ENCODE results near the gene CUL2. TPM values are rescaled to one million over a fixed set of nuclear protein-coding genes. Genes with fewer than 3 reads are reported as not detected.

Gene CUL2
- total and polyA plus RNA-seq, 3 donors from 2014 or later, result 37.6 to 47.0 (median 43.8) TPM

- Histone ChIP-seq H3K4me1 (no peaks in the 10 kb centered on the region), H3K27me3 (no peaks in the 10 kb centered on the region), H3K9me3 (no peaks in the 10 kb centered on the region), H3K36me3 (ENCODE audit: low read depth, missing control alignments) (no peaks in the 10 kb centered on the region), H3K4me3 (no peak overlapping the region), H3K27ac (no peak overlapping the region)
- intact Hi-C loops (cut with DNase I; ENCODE audit: low total_unique reads), result no loop called here
- TF ChIP-seq CTCF (IDR thresholded peaks at IDR 0.05) (no peak), POLR2A (IDR thresholded peaks at IDR 0.05) (no peak)
- WGBS, 2 donors, result 70 to 87% methylated on average over 3 of the region's 3 CpGs
- no peak for DNase-seq
Measured at GRCh38 chr10:35004651-35005050, 85.5 kb downstream of the CUL2 start.

- no peaks in the 10 kb centered on the region for H3K36me3 ChIP-seq (ENCODE audit: low read depth, missing control alignments)
- no peak overlapping the region for H3K4me3 ChIP-seq
- H3K4me1 ChIP-seq, result no peaks in the 10 kb centered on the region
- intact Hi-C loops (cut with DNase I; ENCODE audit: low total_unique reads), result no loop called here
- no peak for TF ChIP-seq CTCF (IDR thresholded peaks at IDR 0.05)
- TF ChIP-seq POLR2A (IDR thresholded peaks at IDR 0.05), result no peak
- DNase-seq, result no peak
- no peak overlapping the region for H3K27ac ChIP-seq
- WGBS, 2 donors, result 70 to 81% methylated on average over 4 of the region's 4 CpGs
- no peaks in the 10 kb centered on the region for H3K9me3 ChIP-seq
- no peaks in the 10 kb centered on the region for H3K27me3 ChIP-seq
Measured at GRCh38 chr10:35003906-35004305, 86.2 kb downstream of the CUL2 start.

- no peaks in the 10 kb centered on the region for H3K27me3 ChIP-seq
- H3K9me3 ChIP-seq, result no peaks in the 10 kb centered on the region
- no peak overlapping the region for H3K27ac ChIP-seq
- H3K36me3 ChIP-seq (ENCODE audit: low read depth, missing control alignments), result no peaks in the 10 kb centered on the region
- TF ChIP-seq POLR2A (IDR thresholded peaks at IDR 0.05), result no peak
- WGBS, 2 donors, result 90 to 96% methylated on average over 4 of the region's 4 CpGs
- DNase-seq, result no peak
- intact Hi-C loops (cut with DNase I; ENCODE audit: low total_unique reads), result no loop called here
- no peak overlapping the region for H3K4me3 ChIP-seq
- H3K4me1 ChIP-seq, result no peaks in the 10 kb centered on the region
Measured at GRCh38 chr10:35000936-35001335, 89.2 kb downstream of the CUL2 start.

- no peaks in the 10 kb centered on the region for H3K36me3 ChIP-seq (ENCODE audit: low read depth, missing control alignments)
- H3K9me3 ChIP-seq, result no peaks in the 10 kb centered on the region
- WGBS, 2 donors, result 87 to 92% methylated on average over 5 of the region's 5 CpGs
- no peak for TF ChIP-seq CTCF (IDR thresholded peaks at IDR 0.05)
- TF ChIP-seq POLR2A (IDR thresholded peaks at IDR 0.05), result no peak
- no peaks in the 10 kb centered on the region for H3K4me1 ChIP-seq
- H3K27ac ChIP-seq, result no peak overlapping the region
- H3K27me3 ChIP-seq, result no peaks in the 10 kb centered on the region
- no peak overlapping the region for H3K4me3 ChIP-seq
- DNase-seq, result no peak
- intact Hi-C loops (cut with DNase I; ENCODE audit: low total_unique reads), result no loop called here
Measured at GRCh38 chr10:34999532-34999931, 90.6 kb downstream of the CUL2 start.

GRCh38 chr10:34998940-34999339 is 91.2 kb downstream of the CUL2 start:
- Histone ChIP-seq H3K27ac (no peak overlapping the region), H3K4me3 (no peak overlapping the region), H3K9me3 (no peaks in the 10 kb centered on the region), H3K36me3 (ENCODE audit: low read depth, missing control alignments) (no peaks in the 10 kb centered on the region), H3K4me1 (no peaks in the 10 kb centered on the region), H3K27me3 (no peaks in the 10 kb centered on the region)
- 94 to 95% methylated on average over 3 of the region's 3 CpGs for WGBS, 2 donors
- intact Hi-C loops (cut with DNase I; ENCODE audit: low total_unique reads), result no loop called here
- no peak for DNase-seq
- TF ChIP-seq POLR2A (IDR thresholded peaks at IDR 0.05) (no peak), CTCF (IDR thresholded peaks at IDR 0.05) (no peak)
